Retinal pigment epithelial cell (primary cell): Measurements from ENCODE around the gene RC3H2.

ENCODE experiments used
- DNase-seq: peaks from one replicate; pipeline ENCODE4 v3.0.0-alpha.2; 2010; ENCODE audit warnings: low read depth
- H3K4me3 ChIP-seq: 2 replicates; pipeline ENCODE4 v1.5.1; 2011; ENCODE audit warnings: mild to moderate bottlenecking, low read length, control low read depth, moderate library complexity
- TF ChIP-seq, protein P1 (sequence below): conservative IDR thresholded peaks from 2 replicates; pipeline ENCODE4 v1.5.1; 2011; ENCODE audit warnings: low read depth, low read length, control low read depth, inconsistent platforms

Gene RC3H2

DNA sequence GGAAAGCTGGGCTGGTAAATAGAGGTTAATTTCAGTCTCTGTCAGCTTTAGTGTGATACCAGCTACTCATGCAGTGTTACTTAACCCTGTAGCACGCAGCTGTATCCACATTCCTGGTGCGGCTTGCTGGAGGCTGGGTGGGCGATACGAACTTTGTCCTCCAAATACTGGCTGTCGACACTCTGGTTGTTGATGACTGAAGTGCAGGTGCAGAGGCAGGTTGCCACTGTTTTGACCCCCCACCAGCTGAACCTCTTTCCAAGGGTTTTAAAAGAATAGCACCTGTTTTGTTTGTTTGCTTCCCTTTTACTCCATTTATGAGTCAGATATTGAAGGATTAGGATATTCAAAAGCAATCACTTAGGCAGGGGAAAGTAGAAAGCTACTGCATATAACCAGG is 31.3 kb upstream of the RC3H2 start:
- H3K4me3 ChIP-seq, result no peak overlapping the region
- TF ChIP-seq, protein P1, sequence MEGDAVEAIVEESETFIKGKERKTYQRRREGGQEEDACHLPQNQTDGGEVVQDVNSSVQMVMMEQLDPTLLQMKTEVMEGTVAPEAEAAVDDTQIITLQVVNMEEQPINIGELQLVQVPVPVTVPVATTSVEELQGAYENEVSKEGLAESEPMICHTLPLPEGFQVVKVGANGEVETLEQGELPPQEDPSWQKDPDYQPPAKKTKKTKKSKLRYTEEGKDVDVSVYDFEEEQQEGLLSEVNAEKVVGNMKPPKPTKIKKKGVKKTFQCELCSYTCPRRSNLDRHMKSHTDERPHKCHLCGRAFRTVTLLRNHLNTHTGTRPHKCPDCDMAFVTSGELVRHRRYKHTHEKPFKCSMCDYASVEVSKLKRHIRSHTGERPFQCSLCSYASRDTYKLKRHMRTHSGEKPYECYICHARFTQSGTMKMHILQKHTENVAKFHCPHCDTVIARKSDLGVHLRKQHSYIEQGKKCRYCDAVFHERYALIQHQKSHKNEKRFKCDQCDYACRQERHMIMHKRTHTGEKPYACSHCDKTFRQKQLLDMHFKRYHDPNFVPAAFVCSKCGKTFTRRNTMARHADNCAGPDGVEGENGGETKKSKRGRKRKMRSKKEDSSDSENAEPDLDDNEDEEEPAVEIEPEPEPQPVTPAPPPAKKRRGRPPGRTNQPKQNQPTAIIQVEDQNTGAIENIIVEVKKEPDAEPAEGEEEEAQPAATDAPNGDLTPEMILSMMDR, result no peak

DNA sequence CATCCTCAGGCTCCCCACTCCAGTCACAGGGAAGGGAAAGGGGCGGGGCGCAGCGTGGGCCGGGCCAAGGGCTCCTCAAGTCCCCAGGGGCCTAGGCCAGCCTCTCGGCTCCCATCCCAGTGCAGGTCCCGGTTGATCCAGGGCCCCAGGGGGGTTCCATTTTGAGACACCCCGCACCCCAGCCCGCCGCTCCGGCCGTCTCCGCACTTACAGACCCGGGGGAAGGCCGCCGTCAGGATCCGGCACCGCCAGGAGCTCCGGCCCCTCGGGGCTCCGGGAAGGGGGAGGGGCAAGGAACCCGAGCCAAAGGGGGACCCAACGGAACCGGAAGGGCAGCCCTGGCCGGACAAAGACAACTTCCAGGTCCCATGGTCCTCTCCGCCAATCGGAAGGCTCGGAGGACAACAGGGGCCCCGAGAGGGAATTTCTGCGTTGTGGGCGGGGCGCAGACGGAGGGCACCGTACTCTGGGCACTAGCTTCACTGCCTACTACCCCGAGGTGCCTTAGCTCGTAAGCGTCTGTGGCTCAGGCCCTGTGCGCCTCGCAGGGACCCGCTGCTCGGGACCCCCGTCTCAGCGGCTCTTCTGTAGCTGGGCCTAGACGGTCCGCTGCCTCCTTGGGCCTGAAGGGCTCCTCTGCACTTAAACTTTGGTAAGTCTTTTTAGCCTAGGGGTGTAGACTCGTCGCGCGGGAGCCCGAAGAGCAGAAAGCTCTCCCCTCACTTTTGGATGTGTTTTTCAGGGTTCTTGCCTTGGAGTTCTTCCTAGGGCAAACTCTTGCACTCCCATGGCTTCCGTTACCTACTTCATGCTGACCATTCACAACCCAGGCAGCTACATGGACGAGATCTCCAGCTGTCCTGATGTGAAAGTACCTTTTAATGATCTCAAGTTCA is 26.3 kb upstream of the RC3H2 start, which contains the start of gene ZBTB26:
ZBTB26 (minus strand) TSS at position 287 of the 896 bp plus-strand sequence. CDS start 11,578 bp downstream, outside the sequence.
- H3K4me3 ChIP-seq, result peak within 1 kb of the TSS; percentile 92
- TF ChIP-seq, protein P1, result no peak
- DNase-seq, result peak; percentile 81

More for the DNA sequence above, 31.3 kb upstream of the RC3H2 start:
- no peak for DNase-seq

DNA sequence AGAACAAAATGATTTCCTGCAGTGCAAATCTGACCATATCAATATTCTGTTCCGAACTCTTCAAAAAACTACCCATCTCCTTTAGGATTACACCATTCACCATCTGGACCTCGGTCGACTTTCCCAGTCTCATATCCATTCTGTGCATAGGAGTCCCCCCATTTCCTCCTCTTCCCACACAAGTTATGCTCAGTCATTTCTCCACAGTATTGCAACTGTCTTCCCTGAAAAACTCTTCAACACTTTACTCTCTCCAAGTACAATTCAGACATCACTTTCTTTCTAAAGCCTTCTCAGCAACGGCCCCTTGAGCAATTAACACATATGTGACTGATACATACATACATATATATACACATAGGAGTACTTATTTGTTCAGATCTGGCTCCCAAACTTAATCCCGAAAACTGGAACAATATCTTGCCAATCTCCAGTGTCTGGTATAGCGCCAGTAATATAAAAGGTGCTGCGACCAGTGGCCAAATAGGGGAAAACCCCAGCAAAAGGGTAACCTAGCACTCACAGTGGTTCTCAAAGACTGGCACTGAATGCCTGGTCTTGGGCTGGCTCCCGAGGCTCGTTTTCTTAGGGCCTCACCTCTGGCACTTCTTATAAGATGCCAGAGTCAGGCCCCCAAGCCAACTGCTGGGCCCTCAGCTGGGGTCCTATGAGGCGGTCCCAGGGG is 25.5 kb upstream of the RC3H2 start:
- TF ChIP-seq, protein P1, result no peak
- DNase-seq, result no peak
- H3K4me3 ChIP-seq, result peak overlapping the region; percentile 92

DNA sequence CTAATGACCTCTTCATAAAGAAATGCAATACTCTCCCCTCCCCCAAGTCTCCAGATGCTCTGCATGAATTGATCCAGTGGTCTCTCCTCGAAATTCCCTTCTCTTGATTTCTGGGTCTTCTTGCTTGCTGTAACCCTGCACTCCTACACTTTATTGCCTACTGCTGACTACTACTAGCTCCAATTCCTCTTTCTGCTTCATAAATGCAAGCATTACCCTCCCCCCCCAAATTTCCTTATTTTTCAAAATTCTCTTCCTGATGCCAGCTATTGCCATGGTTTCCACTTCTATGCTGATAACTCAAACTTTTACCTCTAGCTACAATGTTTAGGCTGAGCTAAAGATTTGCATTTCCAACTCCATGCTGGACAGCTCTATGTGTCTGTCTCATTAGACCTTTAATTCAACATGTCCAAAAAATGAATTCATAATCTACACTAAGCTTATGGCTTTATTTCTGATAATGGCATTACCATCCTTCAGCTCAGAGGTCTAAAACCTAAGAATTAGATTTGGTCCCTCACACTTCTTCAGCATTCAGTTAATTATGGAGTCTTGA is 24.7 kb upstream of the RC3H2 start:
- TF ChIP-seq, protein P1, result no peak
- DNase-seq, result no peak
- no peak overlapping the region for H3K4me3 ChIP-seq

DNA sequence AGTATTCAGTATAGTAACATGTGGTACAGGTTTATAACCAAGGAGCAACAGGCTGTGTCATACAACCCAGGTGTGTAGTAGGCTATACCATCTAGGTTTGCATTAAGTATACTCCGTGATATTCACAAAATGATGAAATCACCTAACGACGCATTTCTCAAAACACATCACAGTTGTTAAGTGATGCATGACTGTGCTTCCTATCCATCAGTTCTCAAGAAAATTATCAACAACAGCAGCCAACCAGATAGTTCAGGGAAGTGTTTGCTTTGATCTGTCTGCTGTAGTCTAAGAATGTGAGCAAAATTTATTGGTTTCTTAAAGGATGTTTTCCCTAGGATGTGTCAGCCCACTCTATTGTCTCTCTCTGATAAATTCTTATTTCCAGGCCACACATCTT is 18.8 kb upstream of the RC3H2 start:
- TF ChIP-seq, protein P1, result no peak
- H3K4me3 ChIP-seq, result no peak overlapping the region

DNA sequence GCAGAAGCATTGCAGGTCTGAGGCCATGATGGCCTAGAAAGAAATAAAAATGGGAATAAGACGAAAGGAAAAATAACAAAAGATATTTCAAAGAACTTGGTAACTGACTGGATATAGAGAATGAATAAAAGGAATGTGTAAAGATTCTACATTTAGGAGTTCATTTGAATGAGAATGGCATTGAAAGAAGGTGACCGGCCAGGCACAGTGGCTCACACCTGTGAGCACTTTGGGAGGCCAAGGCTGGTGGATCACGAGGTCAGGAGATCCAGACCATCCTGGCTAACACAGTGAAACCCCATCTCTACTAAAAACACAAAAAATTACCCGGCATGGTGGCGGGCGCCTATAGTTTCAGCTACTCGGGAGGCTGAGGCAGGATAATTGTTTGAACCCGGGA is 17.6 kb upstream of the RC3H2 start:
- TF ChIP-seq, protein P1, result no peak
- DNase-seq, result no peak
- no peak overlapping the region for H3K4me3 ChIP-seq

More for the DNA sequence above, 18.8 kb upstream of the RC3H2 start:
- no peak for DNase-seq
